DND-41 (cell line): Measurements from ENCODE around the gene NFIA.

ENCODE experiments used
- ATAC-seq: fragments of 200-7000 bp; cut with Tn5 transposase; 3 replicates; pipeline ENCODE4 v1.9.1; 2021; ENCODE audit warnings: low read depth; ENCODE audit not compliant: insufficient read depth
- DNase-seq: peaks from one replicate; pipeline ENCODE4 v3.0.0-alpha.2; 2020
- H2AFZ ChIP-seq: 2 replicates; pipeline ENCODE4 v1.6.0; 2012; ENCODE audit warnings: low read depth, low read length
- H3K27ac ChIP-seq: 2 replicates; pipeline ENCODE4 v1.5.1; 2012; ENCODE audit warnings: low read length, inconsistent platforms
- H3K27me3 ChIP-seq: fragments of 200-600 bp; sonication (generic); 2 replicates; pipeline ENCODE4 v1.6.0; 2012; ENCODE audit warnings: low read length, mild to moderate bottlenecking, inconsistent platforms; ENCODE audit not compliant: insufficient read depth, poor library complexity
- H3K36me3 ChIP-seq: 2 replicates; pipeline ENCODE4 v1.5.1; 2012; ENCODE audit warnings: low read length, inconsistent platforms; ENCODE audit not compliant: insufficient read depth
- H3K4me1 ChIP-seq: 2 replicates; pipeline ENCODE4 v1.5.1; 2012; ENCODE audit warnings: mild to moderate bottlenecking, low read length; ENCODE audit not compliant: insufficient read depth
- H3K4me2 ChIP-seq: 2 replicates; pipeline ENCODE4 v1.6.0; 2012; ENCODE audit warnings: mild to moderate bottlenecking, moderate library complexity, low read length, inconsistent platforms; ENCODE audit not compliant: insufficient read depth
- H3K4me3 ChIP-seq, 2 experiments: fragments of 200-600 bp in 1 of 2; shearing (Covaris generic) in 1 of 2; 2 replicates each; pipeline ENCODE4 v1.5.1; 2012 to 2016; ENCODE audit warnings: inconsistent platforms in 2 of 2, low read length in 2 of 2, mild to moderate bottlenecking in 2 of 2, low read depth in 1 of 2, moderate library complexity in 1 of 2
- H3K79me2 ChIP-seq: 2 replicates; pipeline ENCODE4 v1.6.0; 2012; ENCODE audit warnings: low read length, inconsistent platforms; ENCODE audit not compliant: insufficient read depth
- H3K9ac ChIP-seq: 2 replicates; pipeline ENCODE4 v1.6.0; 2012; ENCODE audit warnings: low read depth, mild to moderate bottlenecking, inconsistent platforms, low read length, moderate library complexity
- H3K9me3 ChIP-seq: 2 replicates; pipeline ENCODE4 v1.5.1; 2012; ENCODE audit warnings: low read length, moderate library complexity, mild to moderate bottlenecking, inconsistent platforms; ENCODE audit not compliant: insufficient read depth, severe bottlenecking
- H4K20me1 ChIP-seq: 2 replicates; pipeline ENCODE4 v1.6.0; 2012; ENCODE audit warnings: low read length; ENCODE audit not compliant: insufficient read depth
- CTCF ChIP-seq: IDR thresholded peaks from 2 replicates; pipeline ENCODE4 v1.5.1; 2012; ENCODE audit warnings: borderline replicate concordance, low read length, moderate library complexity, mild to moderate bottlenecking; ENCODE audit not compliant: poor library complexity, severe bottlenecking; ENCODE audit errors: extremely low read depth
- EZH2 ChIP-seq: IDR thresholded peaks from 3 replicates; pipeline ENCODE4 v1.6.1; 2012; ENCODE audit warnings: borderline replicate concordance, low read depth, mild to moderate bottlenecking, moderate library complexity, low read length, inconsistent platforms; ENCODE audit not compliant: severe bottlenecking

The NFIA gene

GRCh38 chr1:61356016-61356415 is 273.7 kb downstream of the NFIA start:
- H3K27ac ChIP-seq, result no peak overlapping the region

GRCh38 chr1:61356995-61357394 is 274.6 kb downstream of the NFIA start:
- no peak overlapping the region for H3K4me3 ChIP-seq

More at GRCh38 chr1:61356016-61356415, 273.7 kb downstream of the NFIA start:
- Histone ChIP-seq H3K4me1 (no peaks in the 10 kb centered on the region), H3K4me2 (no peak overlapping the region), H3K4me3 (no peak overlapping the region), H3K9me3 (no peaks in the 10 kb centered on the region), H3K79me2 (no peaks in the 10 kb centered on the region), H4K20me1 (no peaks in the 10 kb centered on the region), H3K36me3 (no peaks in the 10 kb centered on the region), H3K9ac (no peak overlapping the region), H3K27me3 (no peaks in the 10 kb centered on the region), H2AFZ (no peak overlapping the region)
- no peak for ATAC-seq
- DNase-seq, result no peak
- TF ChIP-seq CTCF (no peak), EZH2 (no peak)

GRCh38 chr1:61357539-61357938 is 275.2 kb downstream of the NFIA start:
- no peak overlapping the region for H3K9ac ChIP-seq
- no peak overlapping the region for H3K4me3 ChIP-seq
- H3K27ac ChIP-seq, result no peak overlapping the region
- TF ChIP-seq EZH2, result no peak
- no peak for TF ChIP-seq CTCF
- DNase-seq, result no peak
- no peaks in the 10 kb centered on the region for H3K79me2 ChIP-seq
- no peaks in the 10 kb centered on the region for H3K36me3 ChIP-seq
- no peak for ATAC-seq
- H4K20me1 ChIP-seq, result no peaks in the 10 kb centered on the region
- H3K9me3 ChIP-seq, result no peaks in the 10 kb centered on the region
- no peaks in the 10 kb centered on the region for H3K4me1 ChIP-seq
- H3K4me2 ChIP-seq, result no peak overlapping the region
- no peaks in the 10 kb centered on the region for H3K27me3 ChIP-seq
- H2AFZ ChIP-seq, result no peak overlapping the region

More at GRCh38 chr1:61356995-61357394, 274.6 kb downstream of the NFIA start:
- Histone ChIP-seq H2AFZ (no peak overlapping the region), H3K27me3 (no peaks in the 10 kb centered on the region), H3K9me3 (no peaks in the 10 kb centered on the region), H3K4me2 (no peak overlapping the region), H3K36me3 (no peaks in the 10 kb centered on the region), H3K9ac (no peak overlapping the region), H4K20me1 (no peaks in the 10 kb centered on the region), H3K27ac (no peak overlapping the region), H3K4me1 (no peaks in the 10 kb centered on the region), H3K79me2 (no peaks in the 10 kb centered on the region)
- no peak for TF ChIP-seq EZH2
- no peak for TF ChIP-seq CTCF
- ATAC-seq (no peak), DNase-seq (no peak)

GRCh38 chr1:61358770-61359455 is 276.6 kb downstream of the NFIA start:
- H3K4me3 ChIP-seq, result no peak overlapping the region
- TF ChIP-seq CTCF, result no peak
- TF ChIP-seq EZH2, result no peak
- no peak overlapping the region for H3K4me2 ChIP-seq
- no peaks in the 10 kb centered on the region for H4K20me1 ChIP-seq
- no peaks in the 10 kb centered on the region for H3K27me3 ChIP-seq
- no peaks in the 10 kb centered on the region for H3K36me3 ChIP-seq
- H3K27ac ChIP-seq, result no peak overlapping the region
- DNase-seq (no peak), ATAC-seq (no peak)
- no peak overlapping the region for H2AFZ ChIP-seq
- H3K9me3 ChIP-seq, result no peaks in the 10 kb centered on the region
- no peak overlapping the region for H3K9ac ChIP-seq
- no peaks in the 10 kb centered on the region for H3K4me1 ChIP-seq
- no peaks in the 10 kb centered on the region for H3K79me2 ChIP-seq
